ENCODE data around the gene PKLR. TPM values are rescaled to one million over a fixed set of nuclear protein-coding genes. Genes with fewer than 3 reads are reported as not detected.

PKLR gene
- total and polyA plus RNA-seq, 2 of the 8 experiments (the other 6 are each of a cell fraction or from before 2014, with no cell fraction given): 2.3 to 7.5 TPM

DNA sequence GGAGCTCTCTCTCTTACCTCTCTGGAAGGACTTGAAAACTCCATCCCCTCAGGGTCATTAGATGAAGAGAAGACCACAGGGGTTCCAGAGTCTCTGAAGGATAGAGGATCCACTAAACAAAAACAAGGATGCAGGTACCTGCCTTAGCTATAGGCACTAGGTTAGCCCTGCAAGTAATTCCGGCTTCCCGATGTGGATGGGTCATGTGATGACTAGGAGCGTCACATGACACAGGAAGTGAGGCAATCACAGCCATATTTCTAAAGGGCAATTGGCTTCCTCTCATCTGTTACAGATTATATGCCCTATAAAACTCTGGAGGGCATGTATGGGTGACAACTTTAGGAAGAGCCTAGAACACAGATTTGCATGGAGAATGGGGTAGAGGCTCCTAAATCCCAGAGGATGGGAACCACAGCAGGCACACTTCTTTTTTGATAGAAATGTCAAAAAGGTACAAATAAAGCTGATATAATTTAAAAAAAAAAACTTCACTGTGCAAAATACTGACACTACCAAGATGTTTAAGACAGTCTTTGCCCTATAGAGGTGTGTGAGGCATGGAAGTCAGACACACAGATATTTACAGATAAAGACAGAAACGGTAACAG, 60.1 kb downstream of the PKLR start:
- FAIRE-seq: peak; percentile 66
- Histone ChIP-seq H3K27ac (ENCODE audit: low read depth, low read length) (no peak overlapping the region), H3K4me2 (ENCODE audit: insufficient read depth in 1 of 2, low read depth in 2 of 2, low read length in 2 of 2) (peak overlapping the region; percentile 48 to 60), H2BK20ac (ENCODE audit: low read length) (no peak overlapping the region), H3K4me1 (replicated peaks in 1 of 4; ENCODE audit: control insufficient read depth in 3 of 4, insufficient read depth in 4 of 4, low read length in 3 of 4) (peaks cover 0 to 4% (median 1%) of the 10 kb centered on the region in 4 experiments; a peak in 2 of 7 replicates), H3K36me3 (ENCODE audit: control insufficient read depth in 2 of 4, insufficient read depth in 4 of 4, low read length in 3 of 4) (no peaks in the 10 kb centered on the region; a peak in 1 of 8 replicates), H2BK12ac (ENCODE audit: low read depth, low read length) (no peak overlapping the region), H2BK15ac (ENCODE audit: low read length) (no peak overlapping the region), H3K18ac (ENCODE audit: extremely low read depth, low read length) (no peak overlapping the region), H2AK5ac (ENCODE audit: low read depth, low read length) (no peak overlapping the region), H3K79me2 (ENCODE audit: control insufficient read depth in 1 of 2, insufficient read depth in 2 of 2, low read length in 2 of 2) (no peaks in the 10 kb centered on the region), H4K8ac (ENCODE audit: extremely low read depth, insufficient read depth, low read length) (no peak overlapping the region), H2AFZ (ENCODE audit: low read length) (0 out of 2 replicates have a peak overlapping the region, but pooled peaks have one; percentile 3), H3K23me2 (ENCODE audit: low read depth, low read length) (peaks cover 5% of the 10 kb centered on the region; the same call in 1 of the 2 replicates), H3K79me1 (ENCODE audit: low read depth, low read length) (no peaks in the 10 kb centered on the region), H4K5ac (ENCODE audit: insufficient read length, low read depth, low read length) (no peak overlapping the region), H3K4ac (replicated peaks; ENCODE audit: insufficient read length, low read depth, low read length) (no peak overlapping the region), H3K9me3 (ENCODE audit: insufficient read depth in 2 of 2, low read depth in 1 of 2, low read length in 1 of 2) (no peaks in the 10 kb centered on the region), H2BK5ac (ENCODE audit: low read depth, low read length) (no peak overlapping the region), H3K23ac (ENCODE audit: insufficient read length) (no peak overlapping the region), H3K27me3 (replicated peaks in 1 of 4; ENCODE audit: control insufficient read depth in 3 of 4, extremely low read depth in 1 of 4, insufficient read depth in 3 of 4, low read length in 3 of 4) (peaks cover 0 to 10% (median 2%) of the 10 kb centered on the region in 4 experiments; a peak in 2 of 7 replicates), H2BK120ac (replicated peaks; ENCODE audit: low read depth, low read length) (no peak overlapping the region), H3K14ac (ENCODE audit: insufficient read length) (no peak overlapping the region), H3K56ac (replicated peaks; ENCODE audit: insufficient read length, low read depth, low read length) (no peak overlapping the region), H4K20me1 (replicated peaks in 1 of 2; ENCODE audit: control insufficient read depth in 1 of 2, insufficient read depth in 2 of 2, low read length in 2 of 2) (no peaks in the 10 kb centered on the region), H4K91ac (replicated peaks; ENCODE audit: insufficient read length, low read length) (no peak overlapping the region), H3K9ac (replicated peaks in 1 of 4; ENCODE audit: extremely low read depth in 1 of 4, low read depth in 3 of 4, low read length in 3 of 4) (peak overlapping the region in 1 of 4 experiments; percentile 58; a peak in 1 of 7 replicates), H3K4me3 (ENCODE audit: extremely low read depth in 1 of 4, insufficient read depth in 2 of 4, low read depth in 3 of 4, low read length in 4 of 4) (peak overlapping the region; percentile 27 to 60 (median 38); a peak in 5 of 8 replicates)
- WGBS, 2 experiments (ENCODE audit: extremely low coverage in 1 of 2, insufficient coverage in 1 of 2, insufficient read length in 1 of 2, insufficient replicate concordance in 2 of 2, low coverage in 1 of 2, low lambda C conversion rate in 2 of 2, missing lambda C conversion rate in 1 of 2): 21% methylated on average over 4 of the region's 4 CpGs; no CpG with 5 or more reads in 1 of the 2 experiments
- CTCF ChIA-PET (ENCODE audit: partially characterized antibody): interaction anchor here (1.0 to 4.4 kb wide), 6 partner anchors 9 to 67 kb away, joined by 3 to 52 read pairs (median 4); partner anchors contain the start of gene FDPS
- POLR2A ChIA-PET (ENCODE audit: partially characterized antibody): interaction anchor here (0.6 to 2.5 kb wide), 10 partner anchors 9 to 80 kb away, joined by 3 to 13 read pairs (median 5); partner anchors contain the start of genes MTX1, SCAMP3 and THBS3
- DNase-seq (ENCODE audit: low read depth in 1 of 2, low spot score in 2 of 2): peak in 1 of 2 experiments; percentile 60
- TF ChIP-seq HDAC2 (IDR thresholded peaks at IDR 0.05; ENCODE audit: borderline replicate concordance in 1 of 2, low read depth in 2 of 2, low read length in 2 of 2) (peak; percentile 33 to 77; a peak in 1 of 4 replicates), EP300 (IDR thresholded peaks at IDR 0.05; ENCODE audit: borderline replicate concordance in 1 of 2, low read depth in 2 of 2, low read length in 2 of 2) (peak in 1 of 2 experiments; percentile 71; a peak in 1 of 3 replicates), RXRA (IDR thresholded peaks at IDR 0.05; ENCODE audit: insufficient read depth, low read depth, low read length) (no peak), MAFK (IDR thresholded peaks at IDR 0.05; ENCODE audit: low read depth, low read length) (0 out of 2 replicates have a peak, but pooled peaks have one; percentile 3), RFX5 (IDR thresholded peaks at IDR 0.05; ENCODE audit: borderline replicate concordance, low read depth, low read length) (no peak), SUZ12 (IDR thresholded peaks at IDR 0.05; ENCODE audit: low read length) (no peak), JUND (IDR thresholded peaks at IDR 0.05; ENCODE audit: low read length) (0 out of 2 replicates have a peak, but pooled peaks have one; percentile 23), CTBP2 (IDR thresholded peaks at IDR 0.05; ENCODE audit: borderline replicate concordance, insufficient read depth, insufficient read length, low read length) (no peak), SIN3A (conservative IDR thresholded peaks at IDR 0.05 in 1 of 2, IDR thresholded peaks at IDR 0.05 in 1 of 2; ENCODE audit: low read depth in 1 of 2, low read length in 2 of 2) (peak; percentile 99 to 100), SAP30 (IDR thresholded peaks at IDR 0.05; ENCODE audit: insufficient read depth, insufficient replicate concordance, low read length) (peak; percentile 76)

Measured in H1 (cell line).